GM11168 (cell line): Measurements from ENCODE around the gene DPP10.
"Not testable (repeated sequence)": the region's sequence is repeated elsewhere in the genome, so short reads cannot be mapped to it uniquely, and the experiment has no call there.

Experiments used
- in situ Hi-C: fragments of 300-500 bp; cut with MboI; formaldehyde crosslinking; loops from one replicate; pipeline ENCODE4 v1.12.0; 2022; ENCODE audit warnings: low sequenced_read_pairs; ENCODE audit not compliant: unreplicated experiment

DPP10 gene

DNA sequence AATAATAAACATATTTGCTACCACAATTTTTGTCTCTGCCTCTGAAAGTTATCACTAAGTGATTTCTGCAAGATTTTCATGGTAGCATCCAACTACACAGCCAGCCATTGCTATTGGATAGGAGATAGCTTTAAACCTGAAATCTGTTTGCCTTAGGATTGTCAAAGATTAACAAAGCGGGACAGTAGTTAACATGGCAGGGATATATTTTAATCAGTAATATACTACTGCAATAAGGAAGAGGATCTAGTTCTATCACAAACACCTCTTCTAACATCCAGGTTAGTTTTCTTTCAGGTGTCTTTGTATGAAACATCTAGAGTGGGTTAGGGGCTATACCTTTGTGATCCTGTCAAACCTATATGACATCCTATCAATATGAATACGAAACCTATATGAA, 641.3 kb downstream of the DPP10 start:
- in situ Hi-C loops = no loop called here

DNA sequence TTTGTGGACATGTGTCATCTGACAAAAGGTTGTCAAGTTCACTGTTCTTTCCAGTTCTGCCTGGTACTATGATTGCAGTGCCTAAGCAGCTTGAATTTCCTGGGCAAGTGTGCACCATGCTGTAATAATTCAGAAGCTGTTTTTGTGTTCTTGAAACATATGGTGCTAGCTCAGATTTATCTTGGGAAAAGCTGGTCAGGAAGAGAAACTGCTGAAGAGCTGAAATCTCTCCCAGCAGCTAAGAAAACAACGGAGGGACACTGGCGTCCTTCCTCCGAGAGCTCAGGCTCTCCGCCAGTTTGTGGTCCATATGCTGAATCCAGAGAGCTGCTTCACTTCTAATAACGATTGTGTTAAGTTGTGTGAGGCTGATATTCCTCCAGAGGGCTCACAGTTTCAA, 642.0 kb downstream of the DPP10 start:
- in situ Hi-C loops = no loop called here

DNA sequence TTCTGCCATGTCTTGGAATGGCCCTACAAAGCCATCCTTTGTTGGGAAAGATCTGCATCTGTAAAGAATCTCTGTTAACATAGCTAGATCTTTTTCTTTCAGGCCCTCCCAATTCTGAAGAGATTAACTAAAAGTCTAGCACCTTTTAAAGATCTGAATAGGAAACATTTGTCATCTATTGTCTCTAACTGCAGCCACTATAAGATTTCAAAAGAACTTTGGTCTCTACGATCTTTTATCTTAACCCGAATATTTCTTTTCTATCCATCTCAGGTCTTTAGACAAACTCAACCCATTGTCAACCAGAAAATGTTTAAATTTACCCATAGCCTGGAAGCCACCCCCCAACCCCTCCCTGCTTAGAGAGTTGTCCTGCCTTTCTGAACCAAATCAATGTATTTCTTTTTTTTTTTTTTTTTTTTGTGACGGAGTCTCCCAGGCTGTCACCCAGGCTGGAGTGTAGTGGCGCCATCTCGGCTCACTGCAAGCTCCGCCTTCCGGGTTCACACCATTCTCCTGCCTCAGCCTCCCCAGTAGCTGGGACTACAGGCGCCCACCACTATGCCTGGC, 643.7 kb downstream of the DPP10 start:
- in situ Hi-C loops = not testable (repeated sequence)

DNA sequence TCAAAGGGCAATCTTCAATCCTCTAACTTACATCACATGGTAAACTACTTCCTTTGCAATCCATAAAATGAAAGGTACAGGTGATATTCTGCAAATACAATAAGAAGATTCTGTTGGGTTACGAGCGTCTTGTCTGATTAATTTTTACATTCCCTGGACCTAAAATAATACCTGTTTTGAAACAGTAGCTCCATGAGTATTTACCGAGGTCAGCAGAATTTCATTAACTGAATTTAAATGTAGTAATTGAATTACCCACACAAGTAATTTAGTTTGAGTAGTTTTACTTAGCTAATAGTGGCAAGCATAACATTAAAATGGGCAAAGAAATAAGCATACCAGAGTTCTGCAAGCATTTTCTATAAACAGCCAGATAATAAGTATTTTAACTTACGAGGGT, 652.0 kb downstream of the DPP10 start:
- in situ Hi-C loops = no loop called here

DNA sequence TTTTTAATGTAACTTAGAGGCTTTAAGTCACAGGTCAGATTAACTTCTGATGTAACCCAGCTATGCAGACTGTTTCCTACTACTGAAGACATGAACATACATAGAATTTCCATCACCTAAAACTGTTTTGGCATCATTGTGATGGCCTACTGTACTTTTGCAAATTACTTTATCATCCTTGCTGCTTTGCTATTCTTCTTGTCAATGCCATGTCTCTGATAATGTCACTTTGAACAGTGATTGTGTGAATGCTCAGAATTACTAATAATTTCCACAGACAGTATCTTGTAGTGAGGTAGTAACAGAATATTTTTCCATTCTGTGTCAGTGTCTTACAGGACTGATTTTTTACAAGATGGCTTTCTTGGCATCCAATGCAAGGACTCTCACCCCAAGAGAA, 663.5 kb downstream of the DPP10 start:
- in situ Hi-C loops = no loop called here

DNA sequence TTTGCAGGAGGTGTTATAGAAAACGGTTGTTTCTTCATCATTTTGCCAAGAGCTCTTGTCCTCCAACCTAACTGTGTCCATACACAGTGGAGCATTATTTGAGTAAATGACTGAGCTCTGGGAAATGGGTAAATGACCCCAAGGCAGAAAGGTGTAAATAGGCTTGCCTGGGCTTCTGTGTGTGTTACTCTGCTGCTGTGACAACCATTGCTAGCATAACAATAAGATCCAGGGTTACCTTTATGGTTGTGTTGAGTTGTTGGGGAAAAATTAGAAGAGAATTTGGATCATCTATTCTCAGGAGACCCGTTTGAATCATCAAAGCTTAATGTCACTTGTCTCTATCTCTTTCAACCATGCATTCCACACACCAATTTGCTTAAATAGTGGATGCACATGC, 672.7 kb downstream of the DPP10 start:
- in situ Hi-C loops = no loop called here

DNA sequence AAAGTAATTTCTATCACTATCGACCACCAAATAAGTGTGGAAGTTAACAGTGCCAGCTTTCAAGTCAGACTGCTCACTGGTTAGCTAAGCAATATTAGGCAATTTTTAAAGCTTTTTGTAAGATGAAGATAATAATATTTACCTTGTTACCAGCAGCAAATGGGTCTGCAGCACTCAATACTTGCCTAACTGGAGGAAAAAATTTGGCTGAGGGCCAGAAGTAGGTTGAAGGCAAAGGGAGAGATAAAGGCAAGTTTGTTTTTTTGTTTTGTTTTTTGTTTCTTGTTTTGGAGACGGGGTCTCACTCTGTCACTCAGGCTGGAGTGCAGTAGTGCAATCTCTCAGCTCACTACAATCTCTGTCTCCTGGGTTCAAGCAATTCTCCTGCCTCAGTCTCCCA, 675.9 kb downstream of the DPP10 start:
- in situ Hi-C loops = no loop called here

DNA sequence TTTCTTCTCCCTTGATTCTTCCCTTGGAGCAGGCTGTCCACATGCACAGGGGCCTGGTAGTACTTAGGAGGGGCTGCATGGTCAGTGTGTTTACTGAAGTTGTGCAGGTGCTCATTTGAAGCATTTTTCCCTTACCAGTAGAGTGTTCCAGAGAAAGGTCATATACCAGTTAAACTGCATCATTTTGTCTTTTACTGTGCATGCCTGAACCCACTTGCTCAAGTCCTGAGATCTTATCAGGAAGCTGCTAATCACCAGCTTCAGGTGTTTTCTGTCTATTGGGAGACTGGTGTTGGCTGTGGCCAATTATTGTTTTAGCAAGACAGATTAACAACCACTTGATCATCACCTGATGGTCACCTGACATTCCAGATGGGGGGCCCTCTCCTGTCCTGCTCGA, 676.6 kb downstream of the DPP10 start:
- in situ Hi-C loops = no loop called here

DNA sequence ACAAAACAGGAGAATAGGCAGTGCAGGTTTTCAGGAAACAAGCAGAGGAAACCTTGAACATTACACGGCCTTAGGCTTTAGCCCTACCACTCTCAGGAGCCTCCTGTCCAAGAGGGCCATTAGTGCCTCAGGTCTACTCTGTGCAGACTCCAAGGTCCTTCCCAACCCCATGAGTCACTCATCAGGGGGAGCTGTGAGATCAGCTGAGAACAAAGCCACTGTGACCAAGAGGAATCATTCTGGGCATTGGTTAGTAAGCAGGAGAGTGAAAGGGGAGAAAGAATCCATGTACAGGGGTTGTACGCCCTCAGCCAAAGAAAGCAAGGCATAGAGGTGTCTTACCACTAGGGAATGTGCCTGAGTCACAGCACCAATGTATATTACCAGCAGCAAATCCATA, 680.3 kb downstream of the DPP10 start:
- in situ Hi-C loops = no loop called here

DNA sequence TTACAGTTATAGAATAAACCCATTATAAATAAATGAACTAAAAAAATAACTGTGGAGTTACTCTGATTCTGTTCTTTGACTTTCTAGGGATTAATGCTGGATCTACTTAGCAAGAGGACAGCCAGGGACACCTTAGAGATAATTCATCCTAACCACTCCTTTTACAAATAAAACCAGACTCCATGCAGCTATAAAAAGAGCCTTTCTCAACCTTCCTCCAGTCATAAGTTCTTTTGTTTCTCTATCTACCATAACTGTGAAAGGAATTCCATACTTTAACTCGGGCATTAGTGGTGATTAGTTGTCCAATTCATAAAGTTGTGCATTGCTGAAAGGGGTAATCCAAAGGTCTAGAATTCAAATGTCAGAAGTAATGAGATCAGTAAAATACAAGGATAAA, 682.4 kb downstream of the DPP10 start:
- in situ Hi-C loops = no loop called here

DNA sequence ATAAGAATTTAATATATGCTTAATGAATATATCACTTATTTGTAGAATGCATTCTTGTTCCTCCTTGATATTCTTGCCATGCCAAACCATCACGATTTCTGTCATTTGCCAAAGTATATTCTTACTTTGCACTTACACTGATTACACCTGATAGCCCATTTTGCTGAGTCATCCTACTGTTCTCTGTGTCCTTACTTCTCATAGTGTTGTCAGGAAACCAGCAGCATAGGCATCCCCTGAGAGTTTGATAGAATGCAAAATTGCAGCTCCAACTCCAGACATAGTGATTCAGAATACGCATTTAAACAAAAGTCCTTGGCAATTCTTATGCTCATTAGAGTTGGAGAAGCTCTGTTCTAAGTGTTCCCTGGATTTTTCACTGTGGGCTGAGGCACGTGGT, 687.1 kb downstream of the DPP10 start:
- in situ Hi-C loops = no loop called here

DNA sequence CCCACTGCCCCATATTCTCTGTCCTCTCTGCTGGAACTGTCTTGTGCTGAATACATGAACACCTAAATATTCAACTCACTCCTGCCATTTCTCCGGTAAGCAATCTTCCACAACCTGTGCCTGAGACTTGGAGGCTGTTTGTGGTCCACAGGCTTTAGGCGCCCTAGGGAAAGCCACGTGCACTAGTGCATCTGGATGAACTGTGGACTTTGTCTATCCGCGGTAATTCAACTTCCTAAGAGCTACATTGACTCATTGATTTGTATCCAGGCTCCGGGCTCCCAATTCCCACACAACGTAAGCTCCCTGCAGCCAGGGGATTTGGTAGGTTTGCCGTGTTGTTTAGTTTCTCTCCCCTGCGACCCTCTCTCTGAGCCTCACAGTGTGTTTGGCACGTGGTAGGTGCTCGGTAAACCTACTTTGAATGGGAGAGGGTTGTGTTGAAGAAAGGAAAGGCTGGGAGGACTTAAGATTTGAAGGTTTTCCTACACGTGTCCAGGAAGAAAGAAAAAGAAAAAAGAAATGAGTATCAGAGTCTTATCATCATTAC, 718.2 kb downstream of the DPP10 start:
- in situ Hi-C loops = no loop called here

DNA sequence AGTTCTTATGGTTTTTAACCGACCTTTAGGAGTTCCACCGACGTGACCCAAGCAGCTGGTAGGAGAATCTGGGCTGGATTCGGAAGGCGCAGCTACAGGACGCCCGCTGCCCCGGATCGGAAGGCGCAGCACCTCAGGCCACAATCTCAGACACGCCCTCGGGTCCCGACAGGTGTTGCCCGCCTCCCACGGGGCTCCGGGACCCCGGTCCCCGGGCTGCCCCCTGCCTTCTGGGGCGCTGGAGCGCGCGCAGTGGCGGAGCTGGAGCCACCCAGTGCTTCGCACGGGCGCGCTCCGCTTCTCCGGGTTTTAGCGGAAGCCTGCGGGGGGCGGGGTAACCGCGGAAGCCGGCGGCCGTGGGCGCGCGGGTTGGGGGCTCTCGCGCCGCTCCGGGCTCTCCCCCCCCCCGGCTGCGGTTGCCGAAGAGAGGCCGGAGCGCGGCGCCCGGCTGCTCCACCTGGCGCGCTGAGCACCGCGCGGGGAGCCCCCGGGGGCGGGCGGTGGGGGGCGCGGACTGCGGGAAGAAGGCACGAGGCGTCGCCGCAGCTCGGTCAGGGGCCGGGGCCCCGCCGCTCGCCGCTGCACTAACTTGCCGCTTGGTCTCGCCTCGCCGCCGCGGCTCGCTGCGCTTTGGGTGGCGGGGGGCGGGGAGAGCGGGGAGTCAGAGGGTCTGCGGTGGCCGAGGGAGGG, 718.8 kb downstream of the DPP10 start:
- in situ Hi-C loops = no loop called here

DNA sequence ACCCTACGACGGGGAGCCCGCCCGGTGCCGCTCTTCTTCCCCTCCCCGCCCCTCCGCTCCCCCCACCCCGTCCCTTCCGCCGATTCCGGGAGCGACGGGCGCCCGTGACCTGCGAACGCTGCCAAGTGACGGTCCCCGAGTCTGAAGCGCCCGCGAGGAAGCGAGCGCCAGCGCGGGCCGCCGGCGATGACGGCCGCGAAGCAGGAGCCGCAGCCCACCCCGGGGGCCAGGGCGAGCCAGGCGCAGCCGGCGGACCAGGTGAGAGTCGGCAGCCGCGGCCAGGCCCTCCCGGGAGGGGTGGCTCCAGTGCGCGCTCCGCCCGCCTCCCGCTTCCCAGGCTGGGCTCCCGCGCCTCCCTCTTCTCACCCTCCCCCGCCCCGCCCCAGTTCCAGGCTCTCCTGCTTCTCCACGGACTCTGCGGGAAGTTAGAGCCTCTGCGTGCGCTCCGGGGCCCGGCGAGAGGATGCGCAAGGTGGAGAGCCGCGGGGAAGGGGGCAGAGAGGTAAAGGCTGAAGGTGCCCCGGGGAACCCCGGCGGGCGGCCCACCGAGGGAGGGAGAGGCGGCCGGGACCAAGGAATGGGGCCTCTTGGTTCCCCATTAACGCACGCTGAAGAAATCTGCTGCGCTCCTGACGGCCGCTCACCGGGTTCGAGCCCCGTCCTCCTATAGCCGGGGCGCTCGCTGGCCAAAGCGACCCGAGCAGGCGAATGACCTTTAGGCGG, 719.5 kb downstream of the DPP10 start:
- in situ Hi-C loops = no loop called here

DNA sequence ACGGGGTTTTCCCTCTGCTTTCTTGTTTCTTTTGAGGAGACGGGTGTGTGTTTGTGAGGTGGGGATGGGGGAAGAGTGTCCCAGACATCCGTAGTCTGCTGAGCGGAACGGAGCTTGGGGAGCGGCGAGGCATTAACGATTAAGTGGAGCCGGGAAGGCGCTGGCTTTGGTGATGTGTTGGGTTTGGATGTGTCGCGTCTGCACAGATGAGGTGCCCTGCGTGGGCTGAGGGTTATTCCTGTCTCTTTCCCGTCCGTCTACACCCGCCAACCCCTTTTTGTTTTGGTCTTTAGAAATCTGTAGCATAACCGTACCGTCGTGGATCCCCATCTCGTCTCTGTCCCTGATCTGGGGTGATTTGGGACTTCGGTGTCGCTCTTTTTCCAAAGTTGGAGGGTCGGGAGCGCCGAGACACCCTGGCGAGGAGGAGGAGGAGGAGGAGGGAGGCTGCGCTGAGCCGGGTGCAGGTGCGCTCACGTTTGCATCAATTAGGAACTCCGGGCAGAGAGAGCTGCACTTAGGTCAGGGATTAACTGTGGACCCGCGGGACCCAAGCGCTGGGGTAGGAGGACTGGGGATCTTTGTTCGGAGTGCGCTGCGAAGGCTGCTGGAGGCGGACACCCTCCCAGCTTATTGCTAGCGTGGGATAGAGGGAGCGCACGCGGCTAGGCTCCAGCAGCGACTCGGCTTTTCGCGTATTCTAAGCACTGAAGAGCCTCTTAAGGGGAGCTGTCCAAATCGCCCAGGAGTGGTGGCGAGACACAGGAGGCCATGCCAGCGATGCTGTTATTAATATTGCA, 720.3 kb downstream of the DPP10 start:
- in situ Hi-C loops = no loop called here

DNA sequence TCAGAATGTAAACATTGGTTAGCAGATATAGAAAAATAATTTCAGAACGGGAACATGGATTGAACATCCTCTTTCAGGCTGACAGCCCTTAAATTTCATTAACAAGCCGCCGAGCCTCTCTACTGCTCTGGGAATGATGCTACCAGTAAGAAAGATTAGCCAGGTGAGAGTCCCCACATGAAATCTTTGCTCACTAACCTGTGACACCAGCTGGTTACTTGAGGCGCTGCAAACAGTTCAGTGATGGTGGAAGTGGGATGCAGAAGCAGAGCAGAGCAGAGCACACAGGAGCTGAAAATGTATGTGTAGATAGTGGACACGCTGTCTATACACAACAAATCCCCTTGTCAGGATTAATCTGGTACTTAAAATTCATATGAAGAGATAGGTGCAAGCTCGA, 721.1 kb downstream of the DPP10 start:
- in situ Hi-C loops = no loop called here

DNA sequence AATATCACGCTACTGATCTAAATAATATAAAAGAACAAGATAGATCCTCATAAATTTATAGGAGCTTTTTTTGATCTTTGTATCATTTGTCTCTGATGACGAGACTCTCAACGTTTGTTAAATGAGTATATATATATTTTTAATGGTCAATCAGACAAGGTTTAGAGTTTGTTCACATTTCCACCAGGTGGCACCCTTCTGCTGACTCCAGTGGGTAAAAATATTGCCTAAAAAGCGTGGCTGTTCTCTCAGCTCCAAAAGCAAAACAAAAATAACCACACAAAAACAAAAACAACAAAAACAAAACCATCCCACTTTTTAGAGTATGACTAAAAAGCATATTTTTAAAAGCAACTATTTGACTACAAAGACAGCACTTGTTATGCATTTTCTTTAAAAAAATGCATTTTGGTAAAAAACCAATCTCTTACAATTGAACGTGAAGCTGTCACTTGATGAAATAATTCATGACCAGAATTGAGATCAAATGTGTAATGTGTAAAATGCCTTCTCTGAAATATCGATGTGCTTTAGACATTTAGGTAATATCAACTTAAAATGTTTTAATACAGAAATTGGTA, 723.2 kb downstream of the DPP10 start:
- in situ Hi-C loops = no loop called here

DNA sequence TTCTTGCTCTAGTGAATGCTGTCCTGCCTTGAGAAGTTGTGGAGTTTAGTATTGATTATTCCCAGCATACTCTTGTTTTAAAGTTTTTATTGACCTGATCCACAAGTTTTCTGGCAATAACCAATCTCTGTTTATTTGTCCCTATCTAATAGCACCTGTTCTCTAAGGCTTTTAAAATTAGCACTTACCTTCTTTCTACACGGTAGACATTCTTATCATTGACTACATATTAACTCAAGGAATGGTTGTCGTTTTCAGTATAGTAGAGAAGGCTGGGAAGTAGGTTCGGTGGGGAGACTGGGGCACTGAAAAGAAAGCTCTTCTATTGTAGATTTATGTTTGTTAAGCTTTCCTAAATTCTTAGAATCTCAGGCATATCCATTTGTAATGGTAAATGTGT, 726.0 kb downstream of the DPP10 start:
- in situ Hi-C loops = no loop called here

DNA sequence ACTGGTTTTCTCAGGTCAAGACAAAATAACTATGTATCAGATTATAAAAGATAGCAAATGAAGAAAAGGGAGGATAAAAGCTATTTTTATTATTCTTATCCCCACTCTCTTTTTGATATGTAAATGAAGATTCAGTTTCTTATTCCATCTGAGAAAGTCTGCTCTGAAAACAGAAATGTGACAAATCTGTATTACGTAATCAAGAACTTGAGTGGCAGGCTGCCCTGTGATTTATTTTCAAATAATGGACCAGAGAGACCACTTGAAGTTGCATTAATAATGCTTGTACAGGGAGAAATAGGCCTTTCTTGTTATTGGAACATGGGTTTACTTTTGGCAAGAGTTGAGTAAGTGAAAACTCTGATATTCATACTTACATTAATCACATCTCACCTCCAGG, 727.4 kb downstream of the DPP10 start:
- in situ Hi-C loops = no loop called here

DNA sequence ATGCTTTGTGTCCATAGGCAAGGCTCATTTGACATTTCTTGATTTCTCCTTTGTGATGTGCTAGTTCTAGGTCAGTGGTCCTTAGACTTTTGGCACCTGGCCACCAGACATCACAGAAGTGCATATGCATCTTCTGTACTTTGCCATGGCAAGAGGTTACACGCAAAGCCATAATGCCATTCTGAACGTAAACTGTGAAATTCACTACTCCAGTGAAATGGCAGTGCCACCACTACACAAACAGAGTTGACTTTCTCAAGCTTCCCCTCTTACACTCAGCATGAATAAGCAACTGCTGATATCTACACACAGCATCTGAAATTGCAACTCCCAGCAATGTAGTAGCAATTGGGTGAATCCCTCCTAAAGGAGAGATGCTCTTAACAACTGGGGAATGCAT, 729.3 kb downstream of the DPP10 start:
- in situ Hi-C loops = no loop called here
